Renal cortex interstitium (tissue), 15 donors: ENCODE measurements around the gene ZNF549. TPM values are rescaled to one million over a fixed set of nuclear protein-coding genes. Genes with fewer than 3 reads are reported as not detected.
"Not testable (repeated sequence)": the region's sequence is repeated elsewhere in the genome, so short reads cannot be mapped to it uniquely, and the experiment has no call there.

Experiments
- DNase-seq, 11 donors: peaks; one replicate each; pipeline ENCODE4 v3.0.0-alpha.2; 2013; ENCODE audit warnings: low read depth in 9 of 11, low spot score in 4 of 11; ENCODE audit errors: extremely low read depth in 1 of 11
- long read RNA-seq, 16 experiments: transcript quantifications; one replicate each; lab custom pipeline, GENCODE V29; 2026
- polyA plus RNA-seq, 3 donors: library from polyadenylated mRNA; unstranded; fragments of 120-200 nt; gene quantifications; one replicate each; pipeline ENCODE4 v1.2.1, GENCODE V29; 2013; ENCODE audit not compliant: insufficient read length in 3 of 3

Gene ZNF549
- 10 to 100 TPM; 12.5 to 16.4 (median 15.8) TPM for polyA plus RNA-seq
- long read RNA-seq, donor 1, full-length matches to known transcripts, result 2 of 2 reads
- long read RNA-seq, donor 1, partial matches to known transcripts, result 0 of 2 reads
- long read RNA-seq, donor 1, other reads (novel, unspliced or antisense), result 0 of 2 reads
- long read RNA-seq, donor 2, full-length matches to known transcripts, result 2 of 2 reads
- long read RNA-seq, donor 2, partial matches to known transcripts, result 0 of 2 reads
- long read RNA-seq, donor 2, other reads (novel, unspliced or antisense), result 0 of 2 reads
- long read RNA-seq, donor 3, full-length matches to known transcripts, result 3 of 8 reads
- long read RNA-seq, donor 3, partial matches to known transcripts, result 5 of 8 reads
- long read RNA-seq, donor 3, other reads (novel, unspliced or antisense), result 0 of 8 reads
- long read RNA-seq, donor 4, full-length matches to known transcripts, result 2 of 2 reads
- long read RNA-seq, donor 4, partial matches to known transcripts, result 0 of 2 reads
- long read RNA-seq, donor 4, other reads (novel, unspliced or antisense), result 0 of 2 reads
- long read RNA-seq, donor 5, full-length matches to known transcripts, result 5 of 5 reads
- long read RNA-seq, donor 5, partial matches to known transcripts, result 0 of 5 reads
- long read RNA-seq, donor 5, other reads (novel, unspliced or antisense), result 0 of 5 reads
- long read RNA-seq, donor 6, result 0 reads
- long read RNA-seq, donor 7, full-length matches to known transcripts, result 3 of 3 reads
- long read RNA-seq, donor 7, partial matches to known transcripts, result 0 of 3 reads
- long read RNA-seq, donor 7, other reads (novel, unspliced or antisense), result 0 of 3 reads
- long read RNA-seq, donor 8, full-length matches to known transcripts, result 9 of 9 reads
- long read RNA-seq, donor 8, partial matches to known transcripts, result 0 of 9 reads
- long read RNA-seq, donor 8, other reads (novel, unspliced or antisense), result 0 of 9 reads
- long read RNA-seq, donor 9, full-length matches to known transcripts, result 2 of 10 reads
- long read RNA-seq, donor 9, partial matches to known transcripts, result 8 of 10 reads
- long read RNA-seq, donor 9, other reads (novel, unspliced or antisense), result 0 of 10 reads
- long read RNA-seq, donor 10, full-length matches to known transcripts, result 4 of 4 reads
- long read RNA-seq, donor 10, partial matches to known transcripts, result 0 of 4 reads
- long read RNA-seq, donor 10, other reads (novel, unspliced or antisense), result 0 of 4 reads
- long read RNA-seq, donor 11, full-length matches to known transcripts, result 4 of 4 reads
- long read RNA-seq, donor 11, partial matches to known transcripts, result 0 of 4 reads
- long read RNA-seq, donor 11, other reads (novel, unspliced or antisense), result 0 of 4 reads
- long read RNA-seq, donor 12, full-length matches to known transcripts, result 4 of 4 reads
- long read RNA-seq, donor 12, partial matches to known transcripts, result 0 of 4 reads
- long read RNA-seq, donor 12, other reads (novel, unspliced or antisense), result 0 of 4 reads
- long read RNA-seq, donor 13, full-length matches to known transcripts, result 6 of 21 reads
- long read RNA-seq, donor 13, partial matches to known transcripts, result 15 of 21 reads
- long read RNA-seq, donor 13, other reads (novel, unspliced or antisense), result 0 of 21 reads
- long read RNA-seq, donor 14, full-length matches to known transcripts, result 3 of 8 reads
- long read RNA-seq, donor 14, partial matches to known transcripts, result 5 of 8 reads
- long read RNA-seq, donor 14, other reads (novel, unspliced or antisense), result 0 of 8 reads
- long read RNA-seq, donor 15, full-length matches to known transcripts, result 1 of 1 reads
- long read RNA-seq, donor 15, partial matches to known transcripts, result 0 of 1 reads
- long read RNA-seq, donor 15, other reads (novel, unspliced or antisense), result 0 of 1 reads
- long read RNA-seq, donor 16, full-length matches to known transcripts, result 12 of 12 reads
- long read RNA-seq, donor 16, partial matches to known transcripts, result 0 of 12 reads
- long read RNA-seq, donor 16, other reads (novel, unspliced or antisense), result 0 of 12 reads

DNA sequence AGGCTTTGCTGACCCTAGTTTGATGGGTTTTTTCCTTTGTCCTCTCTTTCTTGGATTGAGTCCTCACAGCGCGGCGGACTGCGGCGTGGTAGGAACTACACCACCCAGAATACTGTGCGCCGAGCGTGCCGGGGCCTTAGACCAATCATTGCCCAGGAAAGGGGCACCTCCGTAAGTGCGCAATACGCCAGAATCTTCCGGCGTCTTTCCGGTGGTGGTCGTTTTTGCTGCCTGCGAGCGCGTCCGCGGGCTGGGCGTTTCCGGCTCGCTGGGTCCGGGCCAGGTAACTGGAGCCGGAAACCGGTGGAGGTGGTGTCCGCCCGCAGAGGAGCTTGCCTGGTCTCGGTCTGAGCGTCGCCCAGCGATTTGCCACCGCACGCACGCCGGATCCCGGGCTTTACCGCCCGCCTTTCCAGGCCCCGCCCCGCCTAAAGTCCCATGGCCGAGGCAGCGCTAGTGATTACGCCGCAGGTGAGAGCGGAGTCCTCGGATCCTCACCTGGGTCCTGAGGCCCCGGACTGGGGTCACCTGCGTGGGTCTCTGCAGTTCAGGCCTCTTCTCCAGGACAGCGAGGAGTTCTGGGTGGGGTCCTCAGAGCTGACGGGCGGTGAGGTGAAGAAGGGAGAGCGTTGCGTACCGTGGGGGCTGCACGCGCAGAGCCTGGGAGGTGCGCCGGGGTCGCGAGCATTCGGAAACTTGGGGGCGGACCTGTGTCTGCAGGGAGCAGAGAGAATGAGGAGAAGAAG, at the start of gene ZNF549:
TSS of gene ZNF549 (plus strand) at position 221 of the 746 bp plus-strand sequence. CDS start at position 439, 218 bp downstream.
- peak; percentile 71 to 94 (median 86) for DNase-seq

DNA sequence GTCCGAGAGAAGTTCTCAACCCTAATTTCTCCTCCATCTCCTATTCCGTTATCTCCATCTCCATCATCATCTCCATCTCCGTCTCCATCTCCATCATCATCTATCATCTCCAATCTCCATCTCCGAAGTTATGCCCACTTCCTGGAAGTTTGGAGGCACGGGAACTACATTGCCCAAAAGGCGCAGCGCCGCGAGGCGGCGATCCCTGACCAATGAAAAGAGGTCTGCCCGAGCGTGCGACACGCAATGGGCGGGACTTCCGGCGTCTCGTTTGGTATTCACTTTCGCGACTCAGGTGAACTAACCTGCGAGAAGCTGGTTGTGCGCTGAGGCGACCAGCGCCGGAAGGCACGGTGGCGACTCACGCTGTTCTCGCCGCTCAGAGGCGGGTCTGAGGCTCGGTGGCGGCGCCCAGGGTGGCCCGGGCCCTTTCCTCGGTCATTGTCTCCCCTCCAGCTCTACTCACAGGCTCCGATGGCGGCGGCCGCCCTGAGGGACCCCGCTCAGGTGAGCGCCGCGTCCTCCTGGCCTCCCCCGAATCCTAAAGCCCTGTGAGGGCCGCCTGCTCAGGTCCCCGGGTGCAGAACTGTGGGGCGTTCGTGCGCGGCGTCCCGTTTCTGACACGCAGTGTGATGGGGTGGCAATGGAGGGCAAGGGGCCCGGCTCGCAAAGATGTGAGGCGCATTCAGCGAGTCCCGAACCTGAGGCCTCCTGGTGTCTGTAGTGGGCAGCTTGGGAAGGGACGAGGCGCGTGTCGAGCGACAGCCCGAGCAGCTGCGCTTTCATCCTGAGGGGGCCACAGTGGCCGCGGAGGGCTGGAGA, 39.5 kb upstream of the ZNF549 start, which contains the start of gene ZNF419:
TSS of gene ZNF419 (plus strand) at position 274 of the 822 bp plus-strand sequence. CDS start at position 475, 201 bp downstream.
- DNase-seq, result peak; percentile 81 to 93 (median 89)

DNA sequence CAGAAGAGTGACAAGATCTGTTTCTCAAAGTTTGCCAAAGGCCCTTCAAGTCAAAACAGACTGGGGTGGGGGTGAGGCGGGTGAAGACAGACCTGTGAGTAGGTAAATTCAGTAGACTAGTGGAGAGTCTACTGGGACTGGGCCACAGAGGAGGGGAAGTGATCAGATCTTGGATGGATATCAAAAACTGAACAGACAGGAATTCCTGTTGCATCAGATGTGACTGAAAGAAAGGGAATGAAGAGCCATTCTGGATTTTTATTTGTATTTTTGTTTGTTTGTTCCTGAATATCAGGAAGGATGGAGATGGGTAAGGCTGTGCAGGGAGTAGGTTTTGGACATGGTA, 38.9 kb upstream of the ZNF549 start:
- DNase-seq, result not testable (repeated sequence)

DNA sequence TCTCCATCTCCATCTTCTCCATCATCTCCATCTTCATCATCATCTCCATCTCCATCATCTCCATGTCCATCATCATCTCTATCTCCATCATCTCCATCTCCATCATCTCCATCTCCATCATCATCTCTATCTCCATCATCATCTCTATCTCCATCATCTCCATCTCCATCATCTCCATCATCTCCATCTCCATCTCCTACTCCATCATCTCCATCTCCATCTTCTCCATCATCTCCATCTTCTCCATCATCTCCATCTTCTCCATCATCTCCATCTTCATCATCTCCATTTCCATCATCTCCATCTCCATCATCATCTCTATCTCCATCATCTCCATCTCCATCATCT, 27.9 kb upstream of the ZNF549 start:
- DNase-seq, result not testable (repeated sequence)

DNA sequence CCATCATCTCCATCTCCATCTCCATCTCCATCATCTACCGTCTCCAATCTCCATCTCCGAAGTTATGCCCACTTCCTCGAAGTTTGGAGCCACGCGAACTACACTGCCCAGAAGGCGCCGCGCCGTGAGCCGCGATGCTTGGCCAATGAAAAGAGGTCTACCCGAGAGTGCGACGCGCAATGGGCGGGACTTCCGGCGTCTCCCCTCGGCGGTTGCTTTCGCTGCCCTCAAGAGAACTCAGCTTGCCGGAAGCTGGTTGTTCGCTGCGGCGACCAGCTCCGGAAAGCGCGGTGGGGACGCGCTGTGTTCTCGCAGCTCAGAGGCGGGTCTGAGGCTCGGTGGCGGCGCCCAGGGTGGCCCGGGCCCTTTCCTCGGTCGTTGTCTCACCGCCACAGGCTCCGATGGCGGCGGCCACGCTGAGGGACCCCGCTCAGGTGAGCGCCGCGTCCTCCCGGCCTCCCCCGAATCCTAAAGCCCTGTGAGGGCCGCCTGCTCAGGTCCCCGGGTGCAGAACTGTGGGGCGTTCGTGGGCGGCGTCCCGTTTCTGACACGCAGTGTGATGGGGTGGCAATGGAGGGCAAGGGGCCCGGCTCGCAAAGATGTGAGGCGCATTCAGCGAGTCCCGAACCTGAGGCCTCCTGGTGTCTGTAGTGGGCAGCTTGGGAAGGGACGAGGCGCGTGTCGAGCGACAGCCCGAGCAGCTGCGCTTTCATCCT, 27.3 kb upstream of the ZNF549 start, which contains the start of gene ZNF773:
TSS of gene ZNF773 (plus strand) at position 259 of the 716 bp plus-strand sequence. CDS start at position 402, 143 bp downstream.
- DNase-seq, result peak; percentile 81 to 96 (median 93)

DNA sequence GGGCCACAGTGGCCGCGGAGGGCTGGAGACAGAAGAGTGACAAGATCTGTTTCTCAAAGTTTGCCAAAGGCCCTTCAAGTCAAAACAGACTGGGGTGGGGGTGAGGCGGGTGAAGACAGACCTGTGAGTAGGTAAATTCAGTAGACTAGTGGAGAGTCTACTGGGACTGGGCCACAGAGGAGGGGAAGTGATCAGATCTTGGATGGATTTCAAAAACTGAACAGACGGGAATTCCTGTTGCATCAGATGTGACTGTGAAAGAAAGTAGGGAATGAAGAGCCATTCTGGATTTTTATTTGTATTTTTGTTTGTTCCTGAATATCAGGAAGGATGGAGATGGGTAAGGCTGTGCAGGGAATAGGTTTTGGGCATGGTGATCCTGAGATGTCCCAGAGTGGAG, 26.8 kb upstream of the ZNF549 start:
- not testable (repeated sequence) for DNase-seq

DNA sequence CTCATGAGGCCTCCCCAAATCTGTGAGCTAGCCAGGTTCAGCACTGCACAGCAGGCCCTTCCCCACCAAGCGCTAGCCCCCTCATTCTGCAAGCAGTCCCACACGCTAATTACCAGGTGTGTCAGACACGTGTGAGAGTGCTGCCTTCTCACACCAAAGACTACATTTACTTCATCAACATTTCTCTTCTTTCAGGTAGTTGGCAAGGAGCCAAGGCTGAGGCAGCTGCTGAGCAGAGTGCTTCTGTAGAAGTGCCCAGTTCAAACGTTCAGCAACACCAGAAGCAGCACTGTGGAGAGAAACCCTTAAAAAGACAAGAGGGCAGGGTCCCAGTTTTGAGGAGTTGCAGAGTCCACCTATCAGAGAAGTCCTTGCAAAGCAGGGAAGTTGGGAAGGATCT, 21.0 kb upstream of the ZNF549 start:
- DNase-seq, result no peak

DNA sequence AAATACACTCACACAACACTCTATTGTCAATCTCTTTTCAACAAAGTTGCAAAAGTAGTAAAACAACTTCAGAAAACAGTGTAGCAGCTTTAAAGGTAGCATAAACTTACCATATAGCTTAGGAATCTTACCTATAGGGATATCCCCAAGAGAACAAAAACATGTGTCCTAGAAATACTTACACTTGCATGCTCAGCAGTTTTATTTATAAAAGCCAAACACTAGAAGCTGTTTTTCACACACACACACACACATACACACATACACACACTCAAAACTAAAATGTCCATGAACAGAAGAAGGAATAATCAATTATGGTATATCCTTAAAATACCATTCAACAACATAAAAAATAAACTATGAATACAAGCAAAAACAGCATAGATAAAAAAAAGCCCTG, 15.7 kb upstream of the ZNF549 start:
- DNase-seq, result no peak

DNA sequence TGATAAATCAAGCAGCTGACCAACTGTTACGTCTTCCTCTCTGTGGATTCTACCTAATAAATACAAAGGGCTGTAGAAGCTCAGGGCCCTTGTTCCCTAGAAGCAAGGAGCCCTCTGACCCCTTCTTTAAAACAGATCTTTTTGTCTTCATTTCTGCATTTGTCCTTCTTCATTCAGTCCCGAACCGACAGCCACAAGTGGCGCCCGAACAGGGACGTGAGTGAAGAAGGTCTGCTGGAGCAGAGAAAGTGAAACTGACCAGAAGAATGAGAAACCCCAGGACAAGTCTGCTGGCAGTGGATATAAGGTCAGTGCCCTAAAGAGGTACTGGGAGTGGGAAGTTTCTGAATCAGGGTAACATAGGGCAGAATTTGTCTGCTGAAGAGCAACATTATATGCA, 14.3 kb upstream of the ZNF549 start:
- no peak for DNase-seq

DNA sequence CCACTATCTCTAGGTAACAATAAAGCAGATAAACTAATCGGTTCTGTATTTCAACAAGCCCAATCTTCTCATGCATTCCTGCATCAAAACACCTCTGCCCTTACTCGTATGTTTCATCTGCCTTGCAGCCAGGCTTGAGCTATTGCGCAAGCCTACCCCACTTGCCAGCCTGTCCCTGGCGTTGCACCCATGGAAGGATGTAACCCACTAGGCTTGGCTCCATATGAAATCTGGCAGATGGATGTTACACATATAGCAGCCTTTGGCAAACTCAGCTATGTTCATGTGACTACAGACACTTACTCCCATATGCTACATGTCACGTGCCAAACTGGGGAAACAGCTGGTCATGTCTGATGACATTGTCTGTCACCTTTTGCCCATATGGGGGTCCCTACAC, 11.9 kb upstream of the ZNF549 start:
- no peak for DNase-seq

DNA sequence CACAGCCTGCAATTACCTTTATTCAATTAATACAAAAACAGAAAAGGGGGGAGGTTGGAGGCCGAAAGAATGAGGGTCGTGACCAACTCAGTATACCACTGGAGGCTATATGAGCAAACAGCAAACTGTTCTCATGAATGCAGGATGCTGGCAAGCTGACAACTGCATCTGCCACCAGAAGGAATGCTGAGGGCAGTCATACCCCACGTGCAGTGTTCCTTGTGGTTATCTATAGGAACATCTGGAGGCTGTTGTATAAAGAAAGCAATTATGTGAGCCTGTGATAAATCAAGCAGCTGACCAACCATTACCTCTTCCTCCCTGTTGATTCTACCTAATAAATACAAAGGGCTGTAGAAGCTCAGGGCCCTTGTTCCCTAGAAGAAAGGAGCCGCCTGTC, 9.1 kb upstream of the ZNF549 start:
- DNase-seq, result not testable (repeated sequence)

DNA sequence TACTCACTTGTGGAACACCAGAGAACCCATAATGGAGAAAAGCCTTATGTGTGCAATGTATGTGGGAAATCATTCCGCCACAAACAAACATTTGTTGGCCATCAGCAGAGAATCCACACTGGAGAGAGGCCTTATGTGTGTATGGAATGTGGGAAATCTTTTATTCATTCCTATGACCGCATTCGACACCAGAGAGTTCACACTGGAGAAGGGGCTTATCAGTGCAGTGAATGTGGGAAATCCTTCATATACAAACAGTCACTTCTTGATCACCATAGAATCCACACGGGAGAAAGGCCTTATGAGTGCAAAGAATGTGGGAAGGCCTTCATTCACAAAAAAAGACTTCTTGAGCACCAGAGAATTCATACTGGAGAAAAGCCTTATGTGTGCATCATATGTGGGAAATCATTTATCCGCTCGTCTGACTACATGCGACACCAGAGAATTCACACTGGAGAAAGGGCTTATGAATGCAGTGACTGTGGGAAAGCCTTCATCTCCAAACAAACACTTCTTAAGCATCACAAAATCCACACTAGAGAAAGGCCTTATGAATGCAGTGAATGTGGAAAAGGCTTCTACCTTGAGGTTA, 10.9 kb downstream of the ZNF549 start:
- DNase-seq, result no peak

DNA sequence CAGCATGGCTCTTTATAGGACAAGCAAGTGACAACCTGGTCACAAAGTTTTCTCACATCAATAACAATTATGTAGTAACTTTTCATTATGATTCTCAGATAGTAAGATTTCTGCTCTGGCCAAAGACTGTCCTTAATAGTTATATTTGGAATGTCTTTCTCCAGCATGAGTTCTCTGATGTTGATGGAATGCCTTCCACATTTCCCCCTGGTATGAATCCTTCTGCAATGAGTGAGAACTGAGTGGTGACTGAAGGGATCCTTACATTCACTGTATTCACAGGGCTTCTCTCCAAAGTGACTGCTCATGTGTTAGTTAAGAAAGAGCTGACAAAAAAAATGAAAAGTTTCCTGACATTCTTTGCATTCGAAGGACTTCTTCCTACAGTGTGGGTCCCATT, 19.4 kb downstream of the ZNF549 start:
- DNase-seq, result no peak

DNA sequence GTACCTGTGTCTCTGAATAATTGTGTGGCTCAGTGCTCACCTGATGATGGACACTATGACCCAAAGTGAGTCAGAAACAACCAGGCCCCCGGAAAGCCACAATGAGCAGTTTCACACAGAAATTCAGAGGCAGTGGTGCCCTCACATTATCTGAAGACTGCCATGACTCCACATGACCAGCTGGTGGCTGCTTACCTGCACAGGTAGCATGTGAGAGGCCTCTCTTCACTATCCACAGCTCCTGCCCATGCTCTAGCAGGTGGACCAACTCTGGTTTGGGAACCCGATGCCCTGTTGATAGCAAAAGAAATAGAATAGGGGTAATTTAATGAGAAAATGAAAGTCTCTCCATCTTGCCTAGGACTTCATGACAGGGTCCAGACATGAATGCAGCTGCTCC, 25.3 kb downstream of the ZNF549 start:
- no peak for DNase-seq

DNA sequence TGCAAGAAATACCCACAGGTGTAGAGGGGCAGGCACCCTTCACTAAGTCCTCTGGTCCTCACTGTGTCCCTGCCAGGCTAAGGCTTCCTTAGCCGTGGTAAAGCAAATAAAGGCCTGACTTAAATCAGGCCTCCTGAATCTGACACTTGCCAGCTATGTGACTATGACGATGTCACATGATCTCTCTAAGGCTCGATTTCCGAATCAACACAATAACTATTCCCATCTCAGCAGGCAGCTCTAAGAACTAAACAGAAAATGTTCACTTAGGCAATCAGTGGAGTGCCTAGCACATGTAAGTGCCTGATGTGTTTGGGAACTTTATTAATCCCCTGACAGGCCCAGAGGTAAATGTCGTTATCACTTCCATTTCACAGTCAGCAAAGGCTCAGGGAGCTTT, 30.5 kb downstream of the ZNF549 start:
- DNase-seq, result no peak
